Thyroid gland (tissue), 4 donors: Measurements from ENCODE around the gene PPAT. TPM values are rescaled to one million over a fixed set of nuclear protein-coding genes. Genes with fewer than 3 reads are reported as not detected.

ENCODE experiments used
- DNase-seq, 2 donors: peaks; one replicate each; pipeline ENCODE4 v3.0.0-alpha.2; 2019
- H3K27ac ChIP-seq, 3 donors: fragments of 200-600 bp; sonication (generic); 1 replicate in 2 of 3; 2 replicates in 1 of 3; pipeline ENCODE4 v1.5.1; 2016 to 2019; ENCODE audit warnings: mild to moderate bottlenecking in 1 of 3, moderate library complexity in 1 of 3
- H3K27me3 ChIP-seq: fragments of 200-600 bp; sonication (generic); one replicate; pipeline ENCODE4 v1.5.1; 2019
- H3K36me3 ChIP-seq, 2 donors: fragments of 200-600 bp; sonication (generic); one replicate each; pipeline ENCODE4 v1.5.1; 2016 to 2019
- H3K4me1 ChIP-seq, 2 donors: fragments of 200-600 bp; sonication (generic); one replicate each; pipeline ENCODE4 v1.5.1; 2017 to 2019
- H3K4me3 ChIP-seq, 3 donors: fragments of 200-600 bp; sonication (generic); replicated peaks in 1 of 3; 1 replicate in 2 of 3; 2 replicates in 1 of 3; pipeline ENCODE4 v1.5.1; 2016; ENCODE audit warnings: mild to moderate bottlenecking in 1 of 3
- H3K9me3 ChIP-seq: fragments of 200-600 bp; sonication (generic); one replicate; pipeline ENCODE4 v1.5.1; 2017
- POLR2A ChIP-seq, 2 donors: fragments of 450-650 bp; IDR thresholded peaks; one replicate each; pipeline ENCODE4 v1.6.1; 2017; ENCODE audit warnings: antibody characterized with exemption in 2 of 2, mild to moderate bottlenecking in 2 of 2, moderate library complexity in 1 of 2
- WGBS, 2 donors: methylation state at CpG; one replicate each; pipeline ENCODE4 v1.1.5; 2017; 5-methylcytosine and 5-hydroxymethylcytosine counted together
- intact Hi-C: fragments of 100-400 bp; cut with DNase I; formaldehyde crosslinking; loops from one replicate; pipeline ENCODE4 v1.15.1; 2023
- total RNA-seq, 4 donors: library from RNA; depleted of rRNA; stranded (reverse); fragments of >200 nt; gene quantifications; one replicate each; pipeline ENCODE4 v1.2.3, GENCODE V29; 2016
- TF ChIP-seq, protein P1 (sequence below), 6 experiments: fragments of 200-600 bp in 3 of 6; fragments of 450-650 bp in 3 of 6; sonication (generic) in 3 of 6; IDR thresholded peaks; one replicate each; pipeline ENCODE4 v1.5.1; 2016 to 2019; ENCODE audit warnings: antibody characterized with exemption in 6 of 6, mild to moderate bottlenecking in 2 of 6, inconsistent platforms in 1 of 6, moderate library complexity in 1 of 6

PPAT gene
- total RNA-seq, 4 donors from 2014 or later = 3.1 to 6.1 (median 4.7) TPM

DNA sequence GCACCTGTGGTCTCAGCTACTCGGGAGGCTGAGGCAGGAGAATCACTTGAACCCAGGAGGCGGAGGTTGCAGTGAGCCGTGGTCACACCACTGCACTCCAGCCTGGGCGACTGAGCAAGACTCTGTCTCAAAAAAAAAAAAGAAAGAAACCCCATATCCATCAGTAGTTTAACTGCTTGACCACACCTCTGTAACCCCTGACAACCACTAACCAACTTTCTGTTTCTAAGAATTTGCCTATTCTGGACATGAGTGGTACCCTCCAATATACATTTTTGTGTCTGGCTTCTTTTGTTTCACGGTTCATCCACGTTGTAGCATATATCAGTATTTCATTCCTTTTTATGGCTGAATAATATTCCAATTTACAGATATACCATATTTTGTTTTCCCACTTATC, 9.1 kb downstream of the PPAT start:
- no peak for DNase-seq
- TF ChIP-seq POLR2A (IDR thresholded peaks at IDR 0.05) = no peak
- TF ChIP-seq, protein P1, sequence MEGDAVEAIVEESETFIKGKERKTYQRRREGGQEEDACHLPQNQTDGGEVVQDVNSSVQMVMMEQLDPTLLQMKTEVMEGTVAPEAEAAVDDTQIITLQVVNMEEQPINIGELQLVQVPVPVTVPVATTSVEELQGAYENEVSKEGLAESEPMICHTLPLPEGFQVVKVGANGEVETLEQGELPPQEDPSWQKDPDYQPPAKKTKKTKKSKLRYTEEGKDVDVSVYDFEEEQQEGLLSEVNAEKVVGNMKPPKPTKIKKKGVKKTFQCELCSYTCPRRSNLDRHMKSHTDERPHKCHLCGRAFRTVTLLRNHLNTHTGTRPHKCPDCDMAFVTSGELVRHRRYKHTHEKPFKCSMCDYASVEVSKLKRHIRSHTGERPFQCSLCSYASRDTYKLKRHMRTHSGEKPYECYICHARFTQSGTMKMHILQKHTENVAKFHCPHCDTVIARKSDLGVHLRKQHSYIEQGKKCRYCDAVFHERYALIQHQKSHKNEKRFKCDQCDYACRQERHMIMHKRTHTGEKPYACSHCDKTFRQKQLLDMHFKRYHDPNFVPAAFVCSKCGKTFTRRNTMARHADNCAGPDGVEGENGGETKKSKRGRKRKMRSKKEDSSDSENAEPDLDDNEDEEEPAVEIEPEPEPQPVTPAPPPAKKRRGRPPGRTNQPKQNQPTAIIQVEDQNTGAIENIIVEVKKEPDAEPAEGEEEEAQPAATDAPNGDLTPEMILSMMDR (IDR thresholded peaks at IDR 0.05) = no peak
- Histone ChIP-seq H3K36me3 (no peaks in the 10 kb centered on the region), H3K4me3 (no peak overlapping the region), H3K9me3 (no peaks in the 10 kb centered on the region), H3K27me3 (no peaks in the 10 kb centered on the region), H3K27ac (no peak overlapping the region), H3K4me1 (no peaks in the 10 kb centered on the region)
- intact Hi-C loops = loop anchor here (10.0 kb wide), 2 partner anchors 109 to 409 kb away; a partner anchor contains a TSS
- WGBS, 2 donors = 92 to 94% methylated on average over 6 of the region's 6 CpGs

DNA sequence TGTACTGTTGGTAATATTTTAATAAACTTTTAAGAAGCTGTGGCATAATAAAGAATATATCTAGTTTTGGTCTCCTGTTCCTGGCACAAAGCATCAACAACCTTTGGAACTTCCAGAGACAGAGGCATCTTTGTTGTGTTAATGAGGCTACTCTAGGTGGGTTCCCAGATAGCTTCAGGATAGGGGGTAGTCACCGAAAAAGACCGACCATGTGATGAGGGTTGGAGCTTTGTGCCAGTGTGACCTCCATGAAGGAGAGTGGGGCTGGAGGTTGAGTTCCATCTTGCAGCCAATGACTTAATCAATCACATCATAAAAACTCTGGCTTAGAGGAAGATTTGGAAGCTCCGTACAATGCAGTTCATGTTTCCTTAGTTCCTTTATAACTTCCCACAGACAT, 9.9 kb downstream of the PPAT start:
- WGBS, 2 donors = 87 to 90% methylated on average over 3 of the region's 3 CpGs
- TF ChIP-seq, protein P1 (IDR thresholded peaks at IDR 0.05) = no peak
- TF ChIP-seq POLR2A (IDR thresholded peaks at IDR 0.05) = no peak
- Histone ChIP-seq H3K27me3 (no peaks in the 10 kb centered on the region), H3K27ac (no peak overlapping the region), H3K4me3 (no peak overlapping the region), H3K9me3 (no peaks in the 10 kb centered on the region), H3K4me1 (no peaks in the 10 kb centered on the region), H3K36me3 (no peaks in the 10 kb centered on the region)
- intact Hi-C loops = loop anchor here (10.0 kb wide), 2 partner anchors 109 to 409 kb away; a partner anchor contains a TSS
- no peak for DNase-seq

DNA sequence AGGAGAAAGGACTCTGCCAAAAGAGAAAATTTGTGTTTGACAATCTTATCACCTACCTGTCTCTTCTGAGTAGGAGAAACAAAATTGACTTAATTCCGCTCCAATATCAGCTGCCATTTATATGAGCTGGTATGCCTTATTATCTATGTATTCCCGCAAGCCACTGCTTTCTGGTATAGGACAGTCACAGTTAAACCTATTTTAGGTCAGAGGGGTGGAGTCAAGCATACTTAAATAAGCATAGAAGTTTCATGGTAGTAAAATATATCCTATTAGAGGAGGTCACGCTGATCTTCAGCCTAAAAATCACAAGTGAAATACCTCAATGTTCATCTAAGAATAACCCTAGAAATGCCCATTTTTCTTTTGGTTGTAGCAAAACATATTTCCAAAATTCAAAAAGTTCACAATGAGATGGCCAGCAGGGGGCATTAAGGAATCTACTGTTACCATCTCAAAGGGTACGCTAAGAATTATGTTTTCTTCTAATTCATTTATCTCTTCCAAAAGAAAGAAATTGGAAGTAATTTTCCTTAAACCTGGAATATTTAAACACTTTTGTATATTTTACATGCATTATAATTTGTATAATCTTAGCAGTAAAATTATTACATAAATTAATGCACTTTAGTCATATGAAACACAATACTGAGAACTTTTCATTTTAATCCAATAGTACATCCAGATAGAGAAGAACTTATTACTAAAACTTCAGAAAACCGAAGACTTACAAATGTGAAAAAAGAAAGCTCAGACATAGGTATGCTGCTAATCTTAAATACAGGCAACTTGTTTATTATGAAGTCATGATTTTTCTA, 10.5 kb downstream of the PPAT start:
- no peak overlapping the region for H3K27ac ChIP-seq
- H3K4me1 ChIP-seq = no peaks in the 10 kb centered on the region
- H3K9me3 ChIP-seq = no peaks in the 10 kb centered on the region
- H3K4me3 ChIP-seq = no peak overlapping the region
- H3K36me3 ChIP-seq = no peaks in the 10 kb centered on the region
- WGBS, 2 donors = 70 to 71% methylated on average over 5 of the region's 5 CpGs
- intact Hi-C loops = loop anchor here (10.0 kb wide), 2 partner anchors 110 to 410 kb away; a partner anchor contains a TSS
- no peaks in the 10 kb centered on the region for H3K27me3 ChIP-seq
- TF ChIP-seq, protein P1 (IDR thresholded peaks at IDR 0.05) = peak in 5 of 6 experiments; percentile 33 to 67 (median 51)
- no peak for TF ChIP-seq POLR2A (IDR thresholded peaks at IDR 0.05)
- peak; percentile 12 to 22 for DNase-seq

DNA sequence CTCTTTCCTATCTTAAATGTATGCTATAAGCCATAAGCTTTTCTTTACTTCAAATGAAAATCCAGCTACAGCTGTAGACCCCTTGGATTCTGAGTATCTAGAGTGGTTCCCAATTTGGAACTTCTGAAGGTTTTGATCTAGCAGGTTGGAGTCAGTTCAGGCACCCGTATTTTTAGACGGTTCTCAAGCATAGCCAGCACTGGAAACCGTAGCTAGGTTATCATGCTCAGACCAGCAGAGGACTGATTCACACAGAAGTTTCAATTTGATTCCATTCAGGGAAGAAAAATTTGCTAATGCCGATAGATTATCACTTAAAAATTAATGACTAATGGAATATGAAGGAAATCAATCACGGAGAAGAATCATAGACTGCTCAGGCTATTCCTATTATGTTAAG, 11.2 kb downstream of the PPAT start:
- no peaks in the 10 kb centered on the region for H3K9me3 ChIP-seq
- H3K36me3 ChIP-seq = no peaks in the 10 kb centered on the region
- no peaks in the 10 kb centered on the region for H3K27me3 ChIP-seq
- H3K27ac ChIP-seq = no peak overlapping the region
- no peaks in the 10 kb centered on the region for H3K4me1 ChIP-seq
- 94% methylated on average over 5 of the region's 5 CpGs for WGBS, 2 donors
- TF ChIP-seq, protein P1 (IDR thresholded peaks at IDR 0.05) = no peak
- no peak for TF ChIP-seq POLR2A (IDR thresholded peaks at IDR 0.05)
- intact Hi-C loops = loop anchor here (10.0 kb wide), 2 partner anchors 111 to 411 kb away; a partner anchor contains a TSS
- H3K4me3 ChIP-seq = no peak overlapping the region
- no peak for DNase-seq

DNA sequence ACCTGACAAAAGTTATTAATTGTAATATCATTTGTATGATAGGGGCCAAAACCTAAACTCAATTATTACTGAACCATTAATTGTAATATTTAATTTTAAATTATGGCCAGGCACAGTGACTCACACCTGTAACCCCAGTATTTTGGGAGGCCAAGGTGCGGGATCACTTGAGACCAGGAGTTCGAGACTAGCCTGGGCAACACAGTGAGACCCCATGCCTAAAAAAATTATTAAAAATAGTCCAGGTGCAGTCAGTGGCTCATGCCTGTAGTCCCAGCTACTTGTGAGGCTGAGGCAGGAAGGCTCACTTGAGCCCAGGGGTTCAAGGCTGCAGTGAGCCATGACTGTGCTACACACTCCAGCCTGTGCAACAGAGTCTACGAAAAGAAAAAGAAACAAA, 18.0 kb downstream of the PPAT start:
- no peak for TF ChIP-seq POLR2A (IDR thresholded peaks at IDR 0.05)
- TF ChIP-seq, protein P1 (IDR thresholded peaks at IDR 0.05) = no peak
- no peaks in the 10 kb centered on the region for H3K4me1 ChIP-seq
- H3K4me3 ChIP-seq = no peak overlapping the region
- H3K36me3 ChIP-seq = no peaks in the 10 kb centered on the region
- H3K27ac ChIP-seq = no peak overlapping the region
- no peak for DNase-seq
- WGBS, 2 donors = 98% methylated on average over 3 of the region's 3 CpGs
- H3K27me3 ChIP-seq = no peaks in the 10 kb centered on the region
- no peaks in the 10 kb centered on the region for H3K9me3 ChIP-seq
- intact Hi-C loops = no loop called here
